Thyroid gland (tissue), 4 donors: ENCODE results near the gene LSP1.

Experiments used
- POLR2A ChIP-seq, 2 donors: fragments of 450-650 bp; IDR thresholded peaks; one replicate each; pipeline ENCODE4 v1.6.1; 2017; ENCODE audit warnings: antibody characterized with exemption in 2 of 2, mild to moderate bottlenecking in 2 of 2, moderate library complexity in 1 of 2
- TF ChIP-seq, protein P1 (sequence below), 6 experiments: fragments of 200-600 bp in 3 of 6; fragments of 450-650 bp in 3 of 6; sonication (generic) in 3 of 6; IDR thresholded peaks; one replicate each; pipeline ENCODE4 v1.5.1; 2016 to 2019; ENCODE audit warnings: antibody characterized with exemption in 6 of 6, mild to moderate bottlenecking in 2 of 6, inconsistent platforms in 1 of 6, moderate library complexity in 1 of 6

DNA sequence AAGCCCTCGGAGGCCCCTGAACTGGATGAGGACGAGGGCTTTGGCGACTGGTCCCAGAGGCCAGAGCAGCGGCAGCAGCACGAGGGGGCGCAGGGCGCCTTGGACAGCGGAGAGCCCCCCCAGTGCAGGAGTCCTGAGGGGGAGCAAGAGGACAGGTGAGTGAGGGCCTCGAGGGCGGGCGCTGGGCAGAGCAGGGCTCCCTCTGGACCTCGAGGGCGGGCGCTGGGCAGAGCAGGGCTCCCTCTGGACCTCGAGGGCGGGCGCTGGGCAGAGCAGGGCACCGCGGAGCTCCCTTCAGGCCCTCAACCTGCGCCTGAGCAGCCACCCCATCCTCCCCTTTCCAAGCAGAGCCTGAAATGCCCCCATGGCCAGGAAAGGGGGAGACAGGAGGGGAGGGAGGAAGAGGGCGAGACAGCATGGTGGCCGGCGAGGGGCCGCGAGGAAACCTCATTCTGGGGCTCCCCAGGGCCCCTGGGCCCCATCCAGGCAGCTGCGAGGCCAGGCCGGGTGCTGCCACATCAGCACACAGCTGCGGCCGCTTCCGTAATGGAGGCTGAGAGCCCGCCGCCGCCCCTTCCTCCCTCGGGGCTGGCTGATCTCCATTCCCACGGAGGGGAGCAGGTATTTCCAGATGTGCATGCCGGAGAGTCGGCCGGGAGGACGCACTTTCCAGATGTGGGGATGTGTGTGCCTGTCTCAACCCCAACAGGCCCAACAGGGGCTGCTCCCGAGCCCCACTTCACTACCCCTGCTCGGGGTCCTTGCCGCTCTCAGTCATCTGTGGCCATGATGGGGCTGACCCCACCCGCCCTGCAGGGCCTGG lies 28.8 kb downstream of the LSP1 start:
- TF ChIP-seq, protein P1, sequence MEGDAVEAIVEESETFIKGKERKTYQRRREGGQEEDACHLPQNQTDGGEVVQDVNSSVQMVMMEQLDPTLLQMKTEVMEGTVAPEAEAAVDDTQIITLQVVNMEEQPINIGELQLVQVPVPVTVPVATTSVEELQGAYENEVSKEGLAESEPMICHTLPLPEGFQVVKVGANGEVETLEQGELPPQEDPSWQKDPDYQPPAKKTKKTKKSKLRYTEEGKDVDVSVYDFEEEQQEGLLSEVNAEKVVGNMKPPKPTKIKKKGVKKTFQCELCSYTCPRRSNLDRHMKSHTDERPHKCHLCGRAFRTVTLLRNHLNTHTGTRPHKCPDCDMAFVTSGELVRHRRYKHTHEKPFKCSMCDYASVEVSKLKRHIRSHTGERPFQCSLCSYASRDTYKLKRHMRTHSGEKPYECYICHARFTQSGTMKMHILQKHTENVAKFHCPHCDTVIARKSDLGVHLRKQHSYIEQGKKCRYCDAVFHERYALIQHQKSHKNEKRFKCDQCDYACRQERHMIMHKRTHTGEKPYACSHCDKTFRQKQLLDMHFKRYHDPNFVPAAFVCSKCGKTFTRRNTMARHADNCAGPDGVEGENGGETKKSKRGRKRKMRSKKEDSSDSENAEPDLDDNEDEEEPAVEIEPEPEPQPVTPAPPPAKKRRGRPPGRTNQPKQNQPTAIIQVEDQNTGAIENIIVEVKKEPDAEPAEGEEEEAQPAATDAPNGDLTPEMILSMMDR (IDR thresholded peaks at IDR 0.05), result no peak
- TF ChIP-seq POLR2A (IDR thresholded peaks at IDR 0.05), result no peak
